HepG2 (cell line): ENCODE measurements around the gene ACTL8. TPM values are rescaled to one million over a fixed set of nuclear protein-coding genes. Genes with fewer than 3 reads are reported as not detected.

Source experiments
- ATAC-seq: fragments of 200-7000 bp; cut with Tn5 transposase; 3 replicates; pipeline ENCODE4 v1.9.1; 2020; ENCODE audit warnings: mild to moderate bottlenecking, moderate library complexity
- BruUV-seq: library from RNA; stranded (reverse); fragments of 400-500 nt; replicated peaks from 2 replicates; lab custom pipeline; 2021; lab: Mats Ljungman, UMichigan
- CTCF ChIA-PET: fragments of 300-600 bp; formaldehyde crosslinking; extraction: SDS; loops from one replicate; lab custom pipeline; 2021; ENCODE audit warnings: low total read pairs, inconsistent platforms, low intra/inter-chr PET ratio; lab: Yijun Ruan, JAX
- POLR2A ChIA-PET: fragments of 350-600 bp; sonication (Branson Sonifier 250); formaldehyde crosslinking; loops from one replicate; lab custom pipeline; 2020; ENCODE audit warnings: antibody characterized with exemption, inconsistent platforms; lab: Yijun Ruan, JAX
- DNase-seq: peaks from one replicate; pipeline ENCODE4 v3.0.0-alpha.2; 2015; ENCODE audit warnings: low spot score
- FAIRE-seq: peaks from 3 replicates; lab custom pipeline; 2011; peaks lifted over from hg19 to GRCh38; lab: Jason Lieb, UNC
- H2AFZ ChIP-seq: one replicate; pipeline ENCODE4 v1.6.1; 2011; ENCODE audit warnings: low read length, inconsistent platforms
- H3K27ac ChIP-seq: fragments of 300-600 bp; 3 replicates; pipeline ENCODE4 v1.8.0; 2011; ENCODE audit warnings: mixed run types, mild to moderate bottlenecking, mixed read lengths, low read length, inconsistent platforms; ENCODE audit not compliant: insufficient read depth; ENCODE audit errors: extremely low read length
- H3K27me3 ChIP-seq, 2 experiments: fragments of 200-600 bp in 1 of 2; 2 replicates in 1 of 2; 3 replicates in 1 of 2; pipeline versions ENCODE4 v1.6.0 to v1.8.0; 2011; ENCODE audit warnings: low read length in 2 of 2, mild to moderate bottlenecking in 2 of 2, moderate library complexity in 2 of 2, inconsistent platforms in 1 of 2; ENCODE audit not compliant: insufficient read depth in 2 of 2, control insufficient read depth in 1 of 2
- H3K36me3 ChIP-seq, 2 experiments: fragments of 200-600 bp in 1 of 2; replicated peaks in 1 of 2; 2 replicates in 1 of 2; 3 replicates in 1 of 2; pipeline versions ENCODE4 v1.5.1 to v1.8.0; 2011; ENCODE audit warnings: low read length in 2 of 2, inconsistent platforms in 1 of 2; ENCODE audit not compliant: insufficient read depth in 2 of 2, control insufficient read depth in 1 of 2
- H3K4me1 ChIP-seq: 2 replicates; pipeline ENCODE4 v1.5.1; 2012; ENCODE audit warnings: low read length, inconsistent platforms; ENCODE audit not compliant: insufficient read depth
- H3K4me2 ChIP-seq: 2 replicates; pipeline ENCODE4 v1.6.0; 2011; ENCODE audit warnings: low read depth, low read length, inconsistent platforms
- H3K4me3 ChIP-seq, 3 experiments: fragments of 200-600 bp in 1 of 3; sonication (generic), shearing (Covaris generic) in 1 of 3; replicated peaks in 1 of 3; 2 replicates each; pipeline ENCODE4 v1.5.1; 2011 to 2016; ENCODE audit warnings: low read length in 3 of 3, inconsistent platforms in 2 of 3, low read depth in 2 of 3, mild to moderate bottlenecking in 2 of 3, control low read depth in 1 of 3, mixed read lengths in 1 of 3; ENCODE audit not compliant: insufficient read depth in 1 of 3
- H3K79me2 ChIP-seq: one replicate; pipeline ENCODE4 v1.6.1; 2011; ENCODE audit warnings: low read length, inconsistent platforms; ENCODE audit not compliant: insufficient read depth
- H3K9ac ChIP-seq: 2 replicates; pipeline ENCODE4 v1.6.0; 2011; ENCODE audit warnings: mild to moderate bottlenecking, low read depth, low read length, inconsistent platforms; ENCODE audit not compliant: insufficient read depth
- H3K9me3 ChIP-seq: 2 replicates; pipeline ENCODE4 v1.5.1; 2012; ENCODE audit warnings: mild to moderate bottlenecking, low read length
- H4K20me1 ChIP-seq: 2 replicates; pipeline ENCODE4 v1.6.0; 2011; ENCODE audit warnings: inconsistent platforms, mild to moderate bottlenecking, low read length, moderate library complexity; ENCODE audit not compliant: insufficient read depth
- LBX2 ChIP-seq: sonication (generic); formaldehyde crosslinking; IDR thresholded peaks from 2 replicates; pipeline ENCODE4 v1.5.0; 2020; ENCODE audit warnings: missing genetic modification reagents, mild to moderate bottlenecking, borderline replicate concordance
- THAP9 ChIP-seq: sonication (generic); formaldehyde crosslinking; IDR thresholded peaks from 2 replicates; pipeline ENCODE4; 2020; ENCODE audit warnings: missing genetic modification reagents, mild to moderate bottlenecking, borderline replicate concordance
- ZBTB2 ChIP-seq: sonication (generic); formaldehyde crosslinking; IDR thresholded peaks from 2 replicates; pipeline ENCODE4 v1.8.0; 2022; ENCODE audit warnings: low read depth, missing genetic modification reagents
- ZNF577 ChIP-seq: sonication (generic); formaldehyde crosslinking; IDR thresholded peaks from 2 replicates; pipeline ENCODE4 v1.4.0; 2020; ENCODE audit warnings: mild to moderate bottlenecking, low read depth, missing genetic modification reagents, borderline replicate concordance
- WGBS: methylation state at CpG from one replicate; pipeline ENCODE4 v1.1.6; 2017; ENCODE audit warnings: low lambda C conversion rate; 5-methylcytosine and 5-hydroxymethylcytosine counted together
- in situ Hi-C: cut with HindIII; loops from 2 replicates; pipeline ENCODE4 v1.10.0; 2017; ENCODE audit warnings: low pct_unique_long_range_greater_than_20kb; ENCODE audit not compliant: extremely low pct_ligation_motif_present
- intact Hi-C: fragments of 100-400 bp; cut with micrococcal nuclease; formaldehyde crosslinking; loops from one replicate; pipeline ENCODE4 v1.10.0; 2022; ENCODE audit not compliant: unreplicated experiment
- polyA plus RNA-seq, 8 experiments: library from polyadenylated mRNA; depleted of rRNA in 3 of 8; stranded (reverse) in 7 of 8; unstranded in 1 of 8; fragments of >200 nt; fragmentation: Illumina TruSeq in 4 of 8; extraction: Trizol in 4 of 8; gene quantifications; 2 replicates each; pipeline versions ENCODE4 v1.2.1 to v1.2.3, GENCODE V29; 2011 to 2016; ENCODE audit warnings: low read depth in 4 of 8, missing spikeins in 1 of 8, mixed read lengths in 1 of 8; ENCODE audit not compliant: insufficient read depth in 1 of 8
- total RNA-seq, 5 experiments: library from RNA; depleted of rRNA; stranded (reverse); fragments of >200 nt; fragmentation: Illumina TruSeq; extraction: Trizol; gene quantifications; 2 replicates each; pipeline ENCODE4 v1.2.3, GENCODE V29; 2016; ENCODE audit warnings: low read depth in 1 of 5

The ACTL8 gene
- total and polyA plus RNA-seq, 2 of the 13 experiments (the other 11 are each of a cell fraction or from before 2014, with no cell fraction given) = 0.09 to 0.64 TPM

- no peak for TF ChIP-seq LBX2 (CRISPR knock-in tag)
- TF ChIP-seq ZBTB2 (CRISPR knock-in tag) = no peak
- TF ChIP-seq, all 625 proteins: peak for 0
Measured at GRCh38 chr1:17842686-17843085, 87.6 kb downstream of the ACTL8 start (continued).

GRCh38 chr1:17844185-17844826 is 89.2 kb downstream of the ACTL8 start:
- Histone ChIP-seq H3K9ac (no peak overlapping the region), H3K4me1 (no peaks in the 10 kb centered on the region), H3K4me2 (no peak overlapping the region), H2AFZ (no peak overlapping the region), H3K4me3 (no peak overlapping the region), H3K36me3 (no peaks in the 10 kb centered on the region), H4K20me1 (no peaks in the 10 kb centered on the region), H3K9me3 (no peaks in the 10 kb centered on the region), H3K27ac (no peak overlapping the region), H3K27me3 (no peaks in the 10 kb centered on the region; a peak in 1 of 5 replicates), H3K79me2 (no peaks in the 10 kb centered on the region)
- DNase-seq (no peak), ATAC-seq (no peak), FAIRE-seq (no peak)
- TF ChIP-seq THAP9 (CRISPR knock-in tag) (peak; percentile 45; the same call in 1 of the 2 replicates), ZNF577 (no peak)
- ChIA-PET POLR2A (no interaction called here), CTCF (no interaction called here)
- in situ Hi-C loops = no loop called here
- BruUV-seq = no TSS peak
- 13% methylated on average over 9 of the region's 10 CpGs for WGBS
- intact Hi-C loops = no loop called here
